NB4 (cell line): Measurements from ENCODE around the gene ATP9B.

Source experiments
- CTCF ChIP-seq: IDR thresholded peaks from one replicate; pipeline ENCODE4 v1.5.1; 2012; ENCODE audit warnings: low read depth, low read length
- MAX ChIP-seq: IDR thresholded peaks from 2 replicates; pipeline ENCODE4 v1.6.1; 2011; ENCODE audit warnings: low read depth, low read length
- MYC ChIP-seq: IDR thresholded peaks from 2 replicates; pipeline ENCODE4 v1.6.1; 2011; ENCODE audit warnings: low read depth, low read length
- POLR2A ChIP-seq: IDR thresholded peaks from 2 replicates; pipeline ENCODE4 v1.6.1; 2011; ENCODE audit warnings: mild to moderate bottlenecking; ENCODE audit not compliant: insufficient read length; ENCODE audit errors: extremely low read depth

- no peak for TF ChIP-seq CTCF
- TF ChIP-seq MAX, result no peak
- TF ChIP-seq POLR2A, result no peak
- no peak for TF ChIP-seq MYC
These were observed 154.2 kb downstream of the ATP9B start for GRCh38 chr18:79223431-79223830.
